Psoas muscle (tissue), 8 donors: Measurements from ENCODE around the gene TGFBR2. TPM values are rescaled to one million over a fixed set of nuclear protein-coding genes. Genes with fewer than 3 reads are reported as not detected.

Experiments
- ATAC-seq, 4 donors: fragments of 200-7000 bp; cut with Tn5 transposase; one replicate each; pipeline ENCODE4 v1.9.1; 2020; ENCODE audit warnings: moderate library complexity in 3 of 4, mild to moderate bottlenecking in 2 of 4
- DNase-seq, 2 donors: peaks; one replicate each; pipeline ENCODE4 v3.0.0-alpha.2; 2020
- H3K27ac ChIP-seq: fragments of 200-600 bp; one replicate; pipeline ENCODE4 v1.8.0; 2022
- H3K27me3 ChIP-seq, 3 donors: fragments of 200-600 bp in 1 of 3; one replicate each; pipeline versions ENCODE4 v1.6.1 to v1.8.0; 2013 to 2022; ENCODE audit warnings: low read length in 2 of 3, mild to moderate bottlenecking in 2 of 3, moderate library complexity in 1 of 3; ENCODE audit not compliant: insufficient read depth in 3 of 3
- H3K36me3 ChIP-seq, 2 donors: fragments of 200-600 bp in 1 of 2; one replicate each; pipeline versions ENCODE4 v1.6.1 to v1.8.0; 2013 to 2022; ENCODE audit warnings: low read depth in 1 of 2, mild to moderate bottlenecking in 1 of 2, moderate library complexity in 1 of 2; ENCODE audit not compliant: insufficient read depth in 1 of 2
- H3K4me1 ChIP-seq: fragments of 200-600 bp; one replicate; pipeline ENCODE4 v1.8.0; 2022
- H3K4me3 ChIP-seq: fragments of 200-600 bp; one replicate; pipeline ENCODE4 v1.8.0; 2022; ENCODE audit warnings: mild to moderate bottlenecking
- H3K9me3 ChIP-seq: fragments of 200-600 bp; one replicate; pipeline ENCODE4 v1.8.0; 2022
- CTCF ChIP-seq: fragments of 200-600 bp; IDR thresholded peaks from one replicate; pipeline ENCODE4 v1.8.0; 2022; ENCODE audit warnings: antibody characterized with exemption
- WGBS, 3 donors: extraction: QIAGEN DNeasy Blood & Tissue Kit; methylation state at CpG; one replicate each; pipeline versions ENCODE4 v1.1.6 to v1.1.7; 2013; 5-methylcytosine and 5-hydroxymethylcytosine counted together
- intact Hi-C, 2 donors: fragments of 100-400 bp; cut with DNase I; formaldehyde crosslinking; loops; one replicate each; pipeline versions ENCODE4 v1.11.0 to v1.14.2; 2022
- polyA plus RNA-seq, 3 donors: library from polyadenylated mRNA; stranded (reverse); fragments of 200-250 nt; gene quantifications; one replicate each; pipeline ENCODE4 v1.2.3, GENCODE V29; 2013
- total RNA-seq, 4 donors: library from RNA; stranded (reverse); fragmentation: NEBNext Ultra II Directional in 2 of 4; extraction: Animal tissue kit (Norgen Biotek cat#: 25700) in 2 of 4; gene quantifications; one replicate each; pipeline versions ENCODE4 v1.2.1 to v1.2.4, GENCODE V29; 2021 to 2023
- donor health status: healthy with polysubstance abuse.
- donor health status: DM: no; HTN: no; CAD: no; lungs with moderate emphysema.
- donor health status: Bipolar disorder and iron deficiency.
- donor health status: healthy.
- donor health status: DM: yes; HTN: yes; CAD: no.
- donor health status: DM: no; HTN: no; CAD: no.
- donor health status: DM: no; HTN: no; CAD: no.
- donor health status: DM: yes; HTN: yes; CAD: no.

The TGFBR2 gene
- total and polyA plus RNA-seq, 7 donors, result 19.7 to 58.8 (median 42.6) TPM

- H3K27me3 ChIP-seq, result no peaks in the 10 kb centered on the region
- no peak overlapping the region for H3K27ac ChIP-seq
- DNase-seq, result no peak
- H3K4me1 ChIP-seq, result no peaks in the 10 kb centered on the region
- intact Hi-C loops, result no loop called here
- no peaks in the 10 kb centered on the region for H3K9me3 ChIP-seq
- no peak for ATAC-seq
- 91 to 94% (median 93%) methylated on average over 5 of the region's 5 CpGs for WGBS, 3 donors
- H3K4me3 ChIP-seq, result no peak overlapping the region
- H3K36me3 ChIP-seq, result no peaks in the 10 kb centered on the region
- TF ChIP-seq CTCF, result no peak
These were observed 114.3 kb downstream of the TGFBR2 start for GRCh38 chr3:30720586-30721313.

- H3K27ac ChIP-seq, result no peak overlapping the region
- H3K9me3 ChIP-seq, result no peaks in the 10 kb centered on the region
- TF ChIP-seq CTCF, result no peak
- no peak overlapping the region for H3K4me3 ChIP-seq
- 82 to 83% (median 83%) methylated on average over 2 of the region's 2 CpGs for WGBS, 3 donors
- no peaks in the 10 kb centered on the region for H3K4me1 ChIP-seq
- ATAC-seq, result no peak
- intact Hi-C loops, result no loop called here
- DNase-seq, result no peak
- no peaks in the 10 kb centered on the region for H3K36me3 ChIP-seq
- no peaks in the 10 kb centered on the region for H3K27me3 ChIP-seq
These were observed 114.9 kb downstream of the TGFBR2 start for GRCh38 chr3:30721314-30721634.

GRCh38 chr3:30723211-30723610 is 116.8 kb downstream of the TGFBR2 start:
- ATAC-seq, result no peak

GRCh38 chr3:30724863-30725262 is 118.5 kb downstream of the TGFBR2 start:
- H3K4me1 ChIP-seq, result peaks cover 10% of the 10 kb centered on the region
- no peaks in the 10 kb centered on the region for H3K27me3 ChIP-seq
- no peaks in the 10 kb centered on the region for H3K36me3 ChIP-seq
- WGBS, 3 donors, result 93 to 99% (median 97%) methylated on average over 3 of the region's 3 CpGs
- no peak overlapping the region for H3K27ac ChIP-seq
- no peaks in the 10 kb centered on the region for H3K9me3 ChIP-seq
- intact Hi-C loops, result no loop called here
- no peak overlapping the region for H3K4me3 ChIP-seq
- ATAC-seq (no peak), DNase-seq (no peak)
- no peak for TF ChIP-seq CTCF

More at GRCh38 chr3:30723211-30723610, 116.8 kb downstream of the TGFBR2 start:
- Histone ChIP-seq H3K9me3 (no peaks in the 10 kb centered on the region), H3K4me3 (no peak overlapping the region), H3K27me3 (no peaks in the 10 kb centered on the region), H3K27ac (no peak overlapping the region), H3K36me3 (no peaks in the 10 kb centered on the region), H3K4me1 (no peaks in the 10 kb centered on the region)
- WGBS, 3 donors, result 42 to 62% (median 57%) methylated on average over 1 of the region's 1 CpG
- intact Hi-C loops, result no loop called here
- no peak for TF ChIP-seq CTCF
- DNase-seq, result no peak

GRCh38 chr3:30728143-30728542 is 121.7 kb downstream of the TGFBR2 start:
- Histone ChIP-seq H3K9me3 (no peaks in the 10 kb centered on the region), H3K27me3 (no peaks in the 10 kb centered on the region), H3K4me1 (peaks cover 15% of the 10 kb centered on the region), H3K27ac (no peak overlapping the region), H3K36me3 (no peaks in the 10 kb centered on the region), H3K4me3 (no peak overlapping the region)
- WGBS, 3 donors, result 95 to 99% (median 98%) methylated on average over 4 of the region's 4 CpGs
- no peak for DNase-seq
- TF ChIP-seq CTCF, result no peak
- ATAC-seq, result no peak
- intact Hi-C loops, result no loop called here
